Lung microvascular endothelial cell (primary cell): ENCODE results near the gene IL23R. TPM values are rescaled to one million over a fixed set of nuclear protein-coding genes. Genes with fewer than 3 reads are reported as not detected.
A peak's percentile ranks its signal among the peaks of the same experiment; 100 is the strongest.

Source experiments
- DNase-seq, 2 donors: peaks; one replicate each; pipeline versions ENCODE4 v3.0.0 to v3.0.0-alpha.2; 2010; ENCODE audit warnings: low read depth in 2 of 2
- total RNA-seq: library from RNA; depleted of rRNA; stranded (reverse); fragments of >200 nt; gene quantifications from 2 replicates; pipeline ENCODE4 v1.2.1, GENCODE V29; 2014

The IL23R gene
- total RNA-seq, 1 donor from 2014 or later: not detected

DNA sequence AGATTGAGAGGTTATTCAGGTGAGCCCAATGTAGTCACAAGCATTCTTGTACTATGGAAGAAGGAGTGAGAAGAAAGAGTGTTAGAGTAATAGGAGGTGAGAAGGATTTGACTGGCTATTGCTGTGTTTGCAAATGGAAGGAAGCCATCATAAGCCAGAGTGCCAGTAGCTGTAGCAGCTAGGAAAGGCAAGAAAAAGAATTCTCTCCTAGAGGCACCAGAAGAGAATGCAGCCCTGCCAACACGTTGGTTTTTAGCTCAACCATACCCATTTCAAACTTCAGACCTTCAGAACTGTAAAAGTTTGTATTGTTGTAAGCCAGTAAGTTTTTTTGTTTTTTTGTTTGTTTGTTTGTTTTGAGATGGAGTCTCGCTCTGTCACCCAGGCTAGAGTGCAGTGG, 132.5 kb downstream of the IL23R start:
- no peak for DNase-seq

GRCh38 chr1:67299296-67299695, 133.0 kb downstream of the IL23R start:
- no peak for DNase-seq

DNA sequence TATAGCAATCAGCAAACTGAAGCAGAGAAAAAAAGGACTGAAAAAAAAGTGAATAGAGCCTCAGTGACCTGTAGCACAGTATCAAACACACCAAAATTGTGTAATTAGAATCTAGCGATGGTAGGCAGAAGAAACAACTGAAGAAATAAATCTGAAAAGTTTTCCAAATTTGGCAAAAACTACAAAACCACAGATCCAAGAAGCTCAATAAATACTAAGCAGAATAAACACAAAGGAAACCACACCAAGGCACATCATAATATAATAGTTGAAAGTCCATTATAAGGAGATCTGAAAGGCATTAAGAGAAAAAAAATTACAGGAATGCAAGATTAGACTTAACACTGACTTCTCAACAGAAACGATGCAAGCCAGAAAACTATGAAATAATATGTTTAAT, 134.3 kb downstream of the IL23R start:
- no peak for DNase-seq

GRCh38 chr1:67304023-67304422, 137.8 kb downstream of the IL23R start:
- DNase-seq: no peak

- no peak for DNase-seq
Measured at GRCh38 chr1:67306547-67306946, 140.3 kb downstream of the IL23R start.

GRCh38 chr1:67307251-67308060, 141.2 kb downstream of the IL23R start, which contains the start of gene IL12RB2:
Gene IL12RB2 (plus strand): TSS chr1:67307873. CDS start chr1:67320369, 12,496 bp downstream.
- DNase-seq: peak in 1 of 2 donors; percentile 3

DNA sequence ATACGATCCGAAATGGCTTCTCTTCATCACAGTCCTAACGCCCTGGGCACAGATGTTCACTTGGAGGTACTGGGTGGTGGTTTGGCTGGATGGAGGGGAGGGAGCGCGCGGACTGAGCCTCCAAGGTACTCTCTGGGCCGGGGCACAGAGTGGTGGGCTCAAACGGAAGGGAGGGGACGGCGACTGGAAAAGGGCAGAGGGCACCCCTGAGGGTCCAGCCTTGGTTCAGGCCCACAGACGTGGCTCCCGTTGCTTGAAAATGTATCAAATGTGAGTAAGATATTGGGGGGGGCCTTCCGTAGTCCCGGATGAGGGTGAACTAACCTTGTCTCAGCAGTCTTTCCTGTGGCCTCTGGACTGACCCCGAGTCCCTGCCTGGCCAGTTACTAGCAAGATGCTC, 141.9 kb downstream of the IL23R start:
- no peak for DNase-seq

Other genes starting within 250 kb of the IL23R start
- 1.5 and 6.0 TPM in 2 replicates for gene DNAI4, start 241.6 kb upstream of the IL23R start, total RNA-seq
- 15.3 and 24.0 TPM in 2 replicates for gene MIER1, start 241.5 kb upstream of the IL23R start, total RNA-seq
- 2.6 and 4.4 TPM in 2 replicates for gene SLC35D1, start 112.3 kb upstream of the IL23R start, total RNA-seq
- gene C1orf141, start 31.5 kb upstream of the IL23R start, total RNA-seq: not detected in 2 replicates
- gene IL12RB2, start 141.4 kb downstream of the IL23R start, total RNA-seq: not detected in 2 replicates